GM18951 (cell line): ENCODE data around the gene BEND6.
"Not testable (repeated sequence)": the region's sequence is repeated elsewhere in the genome, so short reads cannot be mapped to it uniquely, and the experiment has no call there.

Experiments
- POLR2A ChIP-seq: IDR thresholded peaks from 4 replicates; pipeline ENCODE4 v1.6.1; 2011; ENCODE audit warnings: mild to moderate bottlenecking; ENCODE audit not compliant: insufficient read length, insufficient read depth; ENCODE audit errors: extremely low read depth
- in situ Hi-C: fragments of 300-500 bp; cut with MboI; formaldehyde crosslinking; loops from one replicate; pipeline ENCODE4 v1.12.0; 2022; ENCODE audit warnings: low sequenced_read_pairs, mixed read lengths, inconsistent platforms; ENCODE audit not compliant: unreplicated experiment

The BEND6 gene

DNA sequence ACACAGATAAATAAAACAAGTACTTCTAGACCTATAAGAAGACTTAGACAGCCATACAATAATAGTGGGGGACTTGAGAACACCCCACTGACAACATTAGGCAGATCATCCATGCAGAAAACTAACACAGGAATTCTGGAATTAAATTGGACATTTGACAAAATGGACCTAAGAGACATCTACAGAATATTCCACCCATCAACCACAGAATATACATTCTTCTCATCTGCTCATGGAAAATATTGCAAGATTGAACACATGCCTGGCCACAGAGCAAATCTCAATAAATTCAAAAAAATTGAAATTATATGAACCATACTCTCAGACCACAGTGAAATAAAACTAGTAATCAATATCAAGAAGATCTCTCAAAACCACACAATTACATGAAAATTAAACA is 47.3 kb downstream of the BEND6 start:
- in situ Hi-C loops, result no loop called here
- TF ChIP-seq POLR2A, result no peak

- in situ Hi-C loops, result no loop called here
Observed at GRCh38 chr6:57004292-57004691, 49.4 kb downstream of the BEND6 start.

GRCh38 chr6:57006101-57006500 is 51.2 kb downstream of the BEND6 start:
- TF ChIP-seq POLR2A, result no peak
- in situ Hi-C loops, result no loop called here

More at GRCh38 chr6:57004292-57004691, 49.4 kb downstream of the BEND6 start:
- no peak for TF ChIP-seq POLR2A

DNA sequence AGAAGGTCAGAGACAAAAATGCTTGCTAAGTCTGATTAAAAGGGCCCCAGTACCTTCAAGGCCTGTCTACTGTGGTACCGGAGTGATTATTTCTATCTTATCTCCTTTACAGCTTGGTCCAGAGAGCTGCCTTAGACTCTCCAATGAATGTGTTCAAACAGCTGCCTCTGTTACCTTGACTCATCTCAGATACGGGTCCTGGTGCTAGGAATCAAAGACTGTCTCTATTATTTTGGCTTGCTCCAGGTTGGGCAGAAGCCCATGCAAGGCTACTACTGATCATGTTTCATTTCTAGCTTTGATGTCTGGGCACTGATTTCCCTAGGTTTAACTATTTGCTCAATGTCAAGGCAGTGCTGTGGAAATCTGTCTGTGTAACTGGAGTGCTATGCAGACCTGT is 53.2 kb downstream of the BEND6 start:
- in situ Hi-C loops, result not testable (repeated sequence)

DNA sequence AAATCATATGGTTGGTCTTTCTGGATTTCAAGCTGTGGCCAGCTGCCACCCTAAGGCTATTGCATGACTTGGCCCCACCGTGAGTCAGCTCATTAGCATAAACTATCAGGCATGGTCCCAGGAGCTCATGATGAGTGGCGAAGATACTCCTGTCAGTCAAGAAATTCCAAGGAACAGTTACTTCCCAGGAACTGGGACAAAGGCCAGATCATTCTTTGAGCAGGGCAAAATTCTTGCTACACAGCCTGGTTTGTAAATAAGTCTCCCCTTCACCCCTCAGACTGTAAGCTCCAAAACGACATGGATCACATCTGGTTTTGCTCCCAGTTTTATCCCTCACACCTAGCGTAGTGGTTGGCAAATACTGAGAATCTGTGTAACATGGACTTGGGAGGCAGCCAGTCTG is 58.6 kb downstream of the BEND6 start:
- in situ Hi-C loops, result no loop called here
- no peak for TF ChIP-seq POLR2A

GRCh38 chr6:57017069-57017468 is 62.2 kb downstream of the BEND6 start:
- in situ Hi-C loops, result no loop called here
- TF ChIP-seq POLR2A, result no peak

GRCh38 chr6:57017841-57018240 is 62.9 kb downstream of the BEND6 start:
- TF ChIP-seq POLR2A, result no peak
- in situ Hi-C loops, result no loop called here

- in situ Hi-C loops, result no loop called here
- TF ChIP-seq POLR2A, result no peak
Observed at GRCh38 chr6:57019434-57019833, 64.5 kb downstream of the BEND6 start.

DNA sequence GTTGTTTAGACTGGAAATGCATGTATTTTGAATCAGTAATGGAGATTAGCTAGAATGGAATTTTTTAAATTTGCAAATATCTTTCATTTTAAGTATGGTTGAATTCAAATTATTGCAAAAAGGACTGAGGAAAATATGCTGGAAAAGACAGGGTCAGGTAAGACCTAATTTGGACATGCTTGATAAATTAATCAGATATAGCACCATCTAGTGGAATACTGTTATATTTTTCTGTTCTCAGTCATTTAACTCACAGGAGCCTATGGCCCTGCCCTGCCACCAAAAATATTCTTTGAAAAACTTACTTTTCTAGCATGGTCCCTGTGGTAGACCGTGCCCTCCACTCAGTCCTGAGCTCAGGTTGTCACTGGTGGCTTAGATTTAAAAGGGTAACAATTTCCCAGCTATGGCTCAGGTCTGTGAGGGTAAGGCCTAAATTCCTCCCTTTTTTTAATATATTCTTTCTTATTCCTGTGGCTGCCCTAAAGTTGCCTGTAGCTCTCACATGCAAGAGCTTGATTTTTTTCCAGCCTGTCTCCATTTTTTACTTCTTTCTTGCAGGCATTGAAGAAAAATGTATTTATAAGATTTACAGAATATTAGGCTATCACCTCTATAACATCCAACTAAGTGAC is 66.3 kb downstream of the BEND6 start:
- in situ Hi-C loops, result no loop called here
- no peak for TF ChIP-seq POLR2A

DNA sequence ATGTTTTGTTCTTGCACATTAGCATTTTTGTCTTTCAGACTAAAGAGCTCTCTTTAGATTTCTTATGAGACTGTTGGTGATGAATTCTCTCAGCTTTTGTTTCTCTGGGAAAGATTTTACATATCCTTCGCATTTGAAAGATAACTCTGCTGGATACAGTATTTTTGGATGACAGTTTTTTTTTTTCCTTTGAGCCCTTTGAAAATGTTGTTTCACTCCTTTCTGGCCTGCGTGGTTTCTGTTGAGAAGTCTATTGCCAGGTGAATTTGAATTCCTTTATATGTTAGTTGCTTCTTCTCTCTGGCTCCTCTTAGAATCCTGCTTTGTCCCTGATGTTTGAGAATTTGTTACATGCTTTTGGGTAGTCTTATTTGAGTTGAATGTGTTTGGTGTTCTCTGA is 69.4 kb downstream of the BEND6 start:
- no peak for TF ChIP-seq POLR2A
- in situ Hi-C loops, result no loop called here

DNA sequence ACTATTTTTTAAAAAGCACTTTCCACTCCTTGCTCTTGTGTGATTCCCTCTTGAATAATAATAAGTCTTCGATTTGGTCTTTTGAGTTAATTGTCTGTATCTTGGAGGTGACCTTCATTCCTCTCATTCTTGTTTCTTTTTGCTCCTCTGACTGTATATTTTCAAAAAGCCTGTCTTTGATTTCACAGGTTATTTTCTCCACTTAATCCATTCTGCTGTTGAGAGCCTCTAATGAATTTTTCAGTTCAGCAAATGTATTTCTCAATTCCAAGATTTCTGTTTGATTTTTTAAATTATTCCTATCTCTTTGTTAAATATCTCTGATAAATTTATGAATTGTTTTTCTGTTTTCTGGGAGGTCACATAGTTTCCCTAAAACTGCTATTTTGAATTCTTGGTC is 69.9 kb downstream of the BEND6 start:
- in situ Hi-C loops, result loop anchor here (25.0 kb wide), 1 partner anchor 288 kb away; the partner anchor contains the start of gene PRIM2

GRCh38 chr6:57026001-57026400 is 71.1 kb downstream of the BEND6 start:
- in situ Hi-C loops, result loop anchor here (25.0 kb wide), 1 partner anchor 286 kb away; the partner anchor contains the start of gene PRIM2
- no peak for TF ChIP-seq POLR2A

More for the DNA sequence above, 69.9 kb downstream of the BEND6 start:
- no peak for TF ChIP-seq POLR2A

- TF ChIP-seq POLR2A, result no peak
- in situ Hi-C loops, result loop anchor here (25.0 kb wide), 1 partner anchor 285 kb away; the partner anchor contains the start of gene PRIM2
Observed at GRCh38 chr6:57027301-57027700, 72.4 kb downstream of the BEND6 start.

- in situ Hi-C loops, result loop anchor here (25.0 kb wide), 1 partner anchor 283 kb away; the partner anchor contains the start of gene PRIM2
- no peak for TF ChIP-seq POLR2A
Observed at GRCh38 chr6:57029213-57029612, 74.3 kb downstream of the BEND6 start.

DNA sequence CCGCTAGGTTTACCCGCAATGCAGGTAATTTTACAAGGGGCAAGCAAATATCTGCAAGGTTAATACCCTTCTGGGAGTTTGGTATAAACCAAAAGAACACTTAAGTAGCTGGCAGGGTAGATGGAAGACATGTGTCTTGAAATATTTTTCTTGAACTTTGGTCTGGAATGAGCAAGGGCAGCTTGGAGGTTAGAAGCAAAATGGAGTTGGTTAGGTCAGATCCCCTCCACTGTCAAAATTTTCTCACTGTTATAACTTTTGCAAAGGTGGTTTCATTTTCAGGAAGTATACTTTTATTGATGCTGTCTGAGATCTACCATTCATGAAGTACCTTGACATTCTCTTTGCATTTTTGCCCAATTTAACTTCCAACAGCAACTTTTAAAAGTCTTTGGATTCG is 78.3 kb downstream of the BEND6 start:
- no peak for TF ChIP-seq POLR2A
- in situ Hi-C loops, result loop anchor here (25.0 kb wide), 1 partner anchor 279 kb away; the partner anchor contains the start of gene PRIM2

DNA sequence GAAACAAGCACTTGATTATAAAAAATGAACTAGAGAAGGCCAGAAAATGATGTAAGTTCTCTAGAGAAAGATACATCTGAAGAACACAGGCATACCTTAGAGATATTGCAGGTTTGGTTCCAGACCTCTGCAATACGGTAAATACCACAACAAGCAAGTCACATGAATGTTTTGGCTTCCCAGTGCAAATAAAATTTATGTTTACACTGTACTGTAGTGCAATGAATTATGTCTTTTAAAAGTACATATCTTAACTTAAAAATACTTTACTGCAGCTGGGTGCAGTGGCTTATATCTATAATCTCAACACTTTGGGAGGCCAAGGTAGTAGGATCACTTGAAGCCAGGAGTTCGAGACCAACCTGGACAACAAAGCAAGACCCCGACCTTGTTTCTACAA is 80.6 kb downstream of the BEND6 start:
- TF ChIP-seq POLR2A, result no peak
- in situ Hi-C loops, result loop anchor here (25.0 kb wide), 1 partner anchor 277 kb away; the partner anchor contains the start of gene PRIM2
